IPS-15b (cell line): ENCODE data around the gene CCDC51.

Experiments
- H3K27me3 ChIP-seq: one replicate; pipeline ENCODE4 v1.6.1; 2013; ENCODE audit warnings: low read length; ENCODE audit not compliant: control insufficient read depth, insufficient read depth
- H3K36me3 ChIP-seq: one replicate; pipeline ENCODE4 v1.6.1; 2013; ENCODE audit warnings: low read length; ENCODE audit not compliant: control insufficient read depth, insufficient read depth
- H3K4me1 ChIP-seq: one replicate; pipeline ENCODE4 v1.6.1; 2013; ENCODE audit warnings: mild to moderate bottlenecking, low read length; ENCODE audit not compliant: control insufficient read depth, insufficient read depth
- H3K4me3 ChIP-seq: one replicate; pipeline ENCODE4 v1.5.1; 2013; ENCODE audit warnings: low read depth, low read length
- H3K9ac ChIP-seq: one replicate; pipeline ENCODE4 v1.6.1; 2013; ENCODE audit warnings: low read depth, mild to moderate bottlenecking, low read length
- H3K9me3 ChIP-seq: one replicate; pipeline ENCODE4 v1.6.1; 2013; ENCODE audit warnings: mild to moderate bottlenecking, low read length; ENCODE audit not compliant: control insufficient read depth, insufficient read depth

The CCDC51 gene

GRCh38 chr3:48414376-48415250, 25.3 kb downstream of the CCDC51 start:
- no peaks in the 10 kb centered on the region for H3K9me3 ChIP-seq
- H3K27me3 ChIP-seq, result no peaks in the 10 kb centered on the region
- no peak overlapping the region for H3K4me3 ChIP-seq
- no peaks in the 10 kb centered on the region for H3K4me1 ChIP-seq
- no peak overlapping the region for H3K9ac ChIP-seq
- H3K36me3 ChIP-seq, result peaks cover 97% of the 10 kb centered on the region

DNA sequence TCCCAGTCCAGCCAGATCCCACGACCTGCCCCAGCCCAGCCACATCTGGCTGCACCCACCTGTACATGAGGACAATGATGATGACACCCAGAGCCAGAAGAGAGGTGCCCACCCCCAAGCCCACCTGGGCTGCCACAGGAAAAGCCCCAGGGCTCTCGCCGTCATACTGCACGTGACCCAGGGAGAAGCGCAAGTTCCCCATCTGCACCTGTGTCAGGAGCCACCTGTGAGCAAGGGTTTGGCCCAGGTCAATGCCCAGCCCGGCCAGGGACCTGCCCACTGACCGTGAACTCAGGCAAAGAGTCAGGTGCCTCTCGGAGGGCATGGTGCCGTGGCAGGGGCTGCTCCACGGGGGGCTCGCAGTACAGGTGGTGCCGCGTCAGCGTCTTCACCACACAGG, 26.3 kb downstream of the CCDC51 start:
- Histone ChIP-seq H3K9me3 (no peaks in the 10 kb centered on the region), H3K27me3 (no peaks in the 10 kb centered on the region), H3K4me3 (no peak overlapping the region), H3K4me1 (no peaks in the 10 kb centered on the region), H3K9ac (no peak overlapping the region), H3K36me3 (peaks cover 97% of the 10 kb centered on the region)

DNA sequence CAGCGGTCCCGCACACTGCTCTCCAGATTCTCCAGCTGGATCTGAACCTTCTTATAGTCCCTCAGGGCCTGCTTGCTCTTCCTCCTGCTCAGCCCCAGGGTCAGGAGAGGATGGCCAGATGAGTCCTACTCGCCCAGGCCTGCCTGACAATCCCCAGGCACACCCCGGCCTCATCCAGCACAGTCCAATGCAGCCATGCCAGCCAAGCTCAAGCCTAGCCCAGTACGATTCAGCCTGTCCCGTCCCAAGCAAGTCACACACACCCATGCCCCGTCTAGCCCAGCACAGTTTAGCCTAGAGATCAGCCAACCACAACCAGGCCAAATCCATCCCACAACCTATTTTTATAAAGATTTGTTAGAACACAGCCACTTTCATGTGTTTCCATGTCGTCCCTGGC, 26.8 kb downstream of the CCDC51 start:
- Histone ChIP-seq H3K4me1 (no peaks in the 10 kb centered on the region), H3K9me3 (no peaks in the 10 kb centered on the region), H3K27me3 (no peaks in the 10 kb centered on the region), H3K9ac (no peak overlapping the region), H3K4me3 (no peak overlapping the region), H3K36me3 (peaks cover 97% of the 10 kb centered on the region)

GRCh38 chr3:48412375-48413001, 27.4 kb downstream of the CCDC51 start:
- Histone ChIP-seq H3K4me3 (no peak overlapping the region), H3K4me1 (no peaks in the 10 kb centered on the region), H3K36me3 (peaks cover 92% of the 10 kb centered on the region), H3K9ac (no peak overlapping the region), H3K27me3 (no peaks in the 10 kb centered on the region), H3K9me3 (no peaks in the 10 kb centered on the region)

DNA sequence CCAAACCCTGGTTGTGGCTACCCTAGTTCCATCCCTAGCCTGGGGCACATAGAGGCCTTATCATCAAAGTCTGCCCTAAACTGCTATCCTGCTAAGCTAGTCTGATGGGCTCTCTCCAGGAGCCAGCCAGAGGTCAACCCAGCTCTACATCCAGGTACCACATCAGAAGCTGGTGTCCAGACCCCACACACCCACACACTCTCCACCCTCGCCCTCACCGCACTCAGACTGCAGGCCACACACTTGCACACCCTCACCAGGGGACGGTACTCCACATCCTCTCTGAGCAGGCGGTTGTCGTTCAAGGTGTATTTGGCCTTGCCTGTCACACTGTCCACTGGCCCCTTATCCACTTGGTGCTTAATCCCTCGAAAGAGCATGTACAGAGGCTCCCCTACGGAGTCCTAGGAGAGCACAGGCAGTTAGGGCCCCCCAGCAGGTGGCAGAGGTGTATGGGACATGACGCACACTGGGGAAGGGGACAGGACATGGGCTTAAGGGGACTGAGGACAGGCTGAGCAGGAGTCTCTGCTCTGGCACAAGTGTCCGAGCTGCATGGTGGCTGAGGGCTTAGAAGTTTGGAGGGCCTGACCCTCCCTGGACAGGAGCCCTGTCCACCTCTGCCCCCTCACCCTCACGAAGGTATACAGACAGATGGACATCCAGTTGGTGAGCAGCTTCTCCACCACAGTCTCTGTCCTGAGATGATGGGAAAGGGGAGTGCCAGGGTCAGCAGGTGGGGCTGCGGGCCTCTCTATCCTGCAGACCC, 28.1 kb downstream of the CCDC51 start:
- no peak overlapping the region for H3K4me3 ChIP-seq
- H3K4me1 ChIP-seq, result no peaks in the 10 kb centered on the region
- no peaks in the 10 kb centered on the region for H3K27me3 ChIP-seq
- H3K9ac ChIP-seq, result no peak overlapping the region
- no peaks in the 10 kb centered on the region for H3K9me3 ChIP-seq
- H3K36me3 ChIP-seq, result peaks cover 91% of the 10 kb centered on the region

- H3K27me3 ChIP-seq, result no peaks in the 10 kb centered on the region
- H3K36me3 ChIP-seq, result peaks cover 92% of the 10 kb centered on the region
- no peaks in the 10 kb centered on the region for H3K9me3 ChIP-seq
- no peak overlapping the region for H3K4me3 ChIP-seq
- H3K4me1 ChIP-seq, result no peaks in the 10 kb centered on the region
- no peak overlapping the region for H3K9ac ChIP-seq
These were observed 28.8 kb downstream of the CCDC51 start for GRCh38 chr3:48411041-48411588.

DNA sequence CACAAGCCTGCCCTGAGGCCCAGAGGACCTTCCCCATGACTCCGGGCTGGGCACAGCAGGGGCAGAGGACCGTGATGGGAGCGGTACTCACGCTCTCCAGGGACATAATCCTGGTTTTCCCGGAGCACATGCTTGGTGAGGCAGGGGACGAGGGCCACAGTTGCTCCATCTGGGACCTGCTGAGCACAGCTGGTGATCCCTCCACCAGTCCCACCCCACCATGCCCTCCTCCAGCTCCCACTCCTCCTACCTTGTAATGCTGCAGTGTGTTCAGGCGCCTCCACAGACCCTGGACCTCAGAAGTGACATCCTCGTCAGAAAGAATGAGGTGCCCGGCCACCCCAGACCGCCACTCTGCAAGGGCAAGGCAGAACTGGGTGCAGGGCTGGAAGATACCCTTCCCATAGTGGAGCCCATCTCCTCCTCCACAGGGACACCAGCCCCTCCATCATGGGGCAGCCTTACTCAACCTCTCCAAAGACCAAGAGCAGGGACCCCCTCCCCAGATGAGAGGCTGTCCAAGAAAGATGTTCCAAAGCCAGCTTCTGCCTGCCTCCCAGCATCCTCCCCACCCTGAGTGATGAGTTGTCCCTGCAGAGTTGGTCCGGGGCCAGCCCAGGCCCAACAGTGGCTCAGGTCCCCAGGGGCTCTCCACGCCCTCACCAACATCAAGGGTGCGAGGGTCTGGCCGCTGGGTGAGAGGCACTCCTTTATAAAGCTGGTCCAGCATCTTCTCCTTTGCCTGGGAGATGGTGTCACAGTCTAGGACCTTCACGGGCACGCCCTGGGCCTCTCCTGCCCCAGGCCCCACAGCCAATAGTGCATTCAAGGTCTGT, 29.5 kb downstream of the CCDC51 start:
- H3K9me3 ChIP-seq, result no peaks in the 10 kb centered on the region
- peaks cover 89% of the 10 kb centered on the region for H3K36me3 ChIP-seq

GRCh38 chr3:48409291-48410201, 30.4 kb downstream of the CCDC51 start:
- H3K4me1 ChIP-seq, result no peaks in the 10 kb centered on the region
- H3K9ac ChIP-seq, result no peak overlapping the region
- H3K9me3 ChIP-seq, result no peaks in the 10 kb centered on the region
- H3K36me3 ChIP-seq, result peaks cover 86% of the 10 kb centered on the region
- H3K4me3 ChIP-seq, result no peak overlapping the region
- no peaks in the 10 kb centered on the region for H3K27me3 ChIP-seq

More for the DNA sequence above, 29.5 kb downstream of the CCDC51 start:
- Histone ChIP-seq H3K4me1 (no peaks in the 10 kb centered on the region), H3K27me3 (no peaks in the 10 kb centered on the region), H3K4me3 (no peak overlapping the region), H3K9ac (no peak overlapping the region)

GRCh38 chr3:48408823-48409281, 31.1 kb downstream of the CCDC51 start:
- Histone ChIP-seq H3K4me1 (no peaks in the 10 kb centered on the region), H3K27me3 (no peaks in the 10 kb centered on the region), H3K36me3 (peaks cover 86% of the 10 kb centered on the region), H3K9ac (no peak overlapping the region), H3K4me3 (no peak overlapping the region), H3K9me3 (no peaks in the 10 kb centered on the region)

DNA sequence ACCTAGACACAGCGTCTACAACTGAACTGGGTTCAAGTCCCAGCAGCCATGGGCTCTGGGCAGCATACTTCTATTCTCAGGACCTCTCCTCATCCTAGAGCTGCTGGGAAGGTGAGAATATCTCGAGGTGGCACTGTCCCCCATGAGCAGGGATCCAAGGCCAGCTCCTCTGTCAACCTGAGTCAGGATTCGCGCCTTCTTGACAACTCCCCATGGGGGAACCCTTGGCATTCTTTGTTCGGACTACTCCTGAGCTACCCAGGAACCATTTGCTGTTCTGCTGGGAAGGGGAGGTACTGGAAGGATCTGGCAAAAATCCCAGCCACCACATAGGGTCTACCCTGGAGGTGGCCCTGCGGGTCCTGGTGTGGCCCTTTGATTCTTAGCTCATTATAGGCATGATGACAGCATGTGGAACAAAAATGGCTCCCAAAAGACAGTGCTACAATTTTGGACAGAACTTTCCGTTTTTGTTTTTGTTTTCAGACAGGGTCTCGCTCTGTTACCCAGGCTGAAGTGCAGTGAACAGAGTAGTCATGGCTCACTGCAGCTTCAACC, 32.3 kb downstream of the CCDC51 start:
- H3K4me3 ChIP-seq, result no peak overlapping the region

More for the DNA sequence above, 32.3 kb downstream of the CCDC51 start:
- H3K9me3 ChIP-seq, result no peaks in the 10 kb centered on the region
- H3K9ac ChIP-seq, result no peak overlapping the region
- peaks cover 78% of the 10 kb centered on the region for H3K36me3 ChIP-seq
- H3K27me3 ChIP-seq, result no peaks in the 10 kb centered on the region
- H3K4me1 ChIP-seq, result no peaks in the 10 kb centered on the region
